Measurements from ENCODE around the gene PCNX2. TPM values are rescaled to one million over a fixed set of nuclear protein-coding genes. Genes with fewer than 3 reads are reported as not detected.

PCNX2 gene
- total and polyA plus RNA-seq, 11 donors, result 0.27 to 5.3 (median 1.9) TPM

GRCh38 chr1:232973652-232974611 is 321.6 kb downstream of the PCNX2 start:
- no peak for TF ChIP-seq POLR2A (IDR thresholded peaks at IDR 0.05)
- TF ChIP-seq, protein P1, sequence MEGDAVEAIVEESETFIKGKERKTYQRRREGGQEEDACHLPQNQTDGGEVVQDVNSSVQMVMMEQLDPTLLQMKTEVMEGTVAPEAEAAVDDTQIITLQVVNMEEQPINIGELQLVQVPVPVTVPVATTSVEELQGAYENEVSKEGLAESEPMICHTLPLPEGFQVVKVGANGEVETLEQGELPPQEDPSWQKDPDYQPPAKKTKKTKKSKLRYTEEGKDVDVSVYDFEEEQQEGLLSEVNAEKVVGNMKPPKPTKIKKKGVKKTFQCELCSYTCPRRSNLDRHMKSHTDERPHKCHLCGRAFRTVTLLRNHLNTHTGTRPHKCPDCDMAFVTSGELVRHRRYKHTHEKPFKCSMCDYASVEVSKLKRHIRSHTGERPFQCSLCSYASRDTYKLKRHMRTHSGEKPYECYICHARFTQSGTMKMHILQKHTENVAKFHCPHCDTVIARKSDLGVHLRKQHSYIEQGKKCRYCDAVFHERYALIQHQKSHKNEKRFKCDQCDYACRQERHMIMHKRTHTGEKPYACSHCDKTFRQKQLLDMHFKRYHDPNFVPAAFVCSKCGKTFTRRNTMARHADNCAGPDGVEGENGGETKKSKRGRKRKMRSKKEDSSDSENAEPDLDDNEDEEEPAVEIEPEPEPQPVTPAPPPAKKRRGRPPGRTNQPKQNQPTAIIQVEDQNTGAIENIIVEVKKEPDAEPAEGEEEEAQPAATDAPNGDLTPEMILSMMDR (IDR thresholded peaks at IDR 0.05), result no peak
- no peaks in the 10 kb centered on the region for H3K27me3 ChIP-seq
- peaks cover 0 to 25% (median 8%) of the 10 kb centered on the region in 12 donors for H3K4me1 ChIP-seq
- 59 to 78% (median 71%) methylated on average over 2 of the region's 2 CpGs for WGBS, 4 donors
- intact Hi-C loops (cut with DNase I), result no loop called here
- DNase-seq (no peak), ATAC-seq (no peak)
- no peak overlapping the region for H3K27ac ChIP-seq
- H3K9me3 ChIP-seq, result peaks cover 0 to 15% (median 8%) of the 10 kb centered on the region in 12 donors
- no peak overlapping the region for H3K4me3 ChIP-seq
- H3K36me3 ChIP-seq, result peaks cover 0 to 76% (median 44%) of the 10 kb centered on the region in 9 donors

DNA sequence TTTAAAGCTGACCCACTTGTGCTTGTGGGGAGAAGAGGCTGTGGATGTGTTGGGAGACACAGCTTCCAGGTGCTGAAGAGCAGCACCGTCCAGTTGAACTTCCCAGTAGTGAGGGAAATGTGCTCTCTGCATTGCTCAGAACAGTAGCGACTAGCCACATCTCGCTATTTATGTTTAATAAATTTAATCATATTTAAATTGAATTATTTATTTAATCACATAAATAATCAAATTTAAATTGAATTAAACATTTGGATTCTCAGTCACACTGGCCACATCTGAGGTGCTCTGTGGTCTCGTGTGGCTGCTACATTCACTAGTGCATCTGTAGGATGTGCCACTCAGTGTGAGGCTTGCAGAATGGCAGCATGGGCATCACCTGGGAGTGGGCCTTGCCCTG is 325.0 kb downstream of the PCNX2 start:
- intact Hi-C loops (cut with DNase I), result no loop called here
- peaks cover 0 to 40% (median 13%) of the 10 kb centered on the region in 12 donors for H3K4me1 ChIP-seq
- TF ChIP-seq, protein P1 (IDR thresholded peaks at IDR 0.05), result no peak
- no peak for TF ChIP-seq POLR2A (IDR thresholded peaks at IDR 0.05)
- H3K4me3 ChIP-seq, result no peak overlapping the region
- no peak for DNase-seq
- 72 to 93% (median 86%) methylated on average over 4 of the region's 4 CpGs for whole genome bisulfite sequencing, 4 donors
- peaks cover 0 to 69% (median 47%) of the 10 kb centered on the region in 9 donors for H3K36me3 ChIP-seq
- no peak overlapping the region for H3K27ac ChIP-seq
- H3K27me3 ChIP-seq, result no peaks in the 10 kb centered on the region
- H3K9me3 ChIP-seq, result peaks cover 0 to 15% (median 8%) of the 10 kb centered on the region in 12 donors
- no peak for ATAC-seq

- H3K9me3 ChIP-seq, result peaks cover 0 to 15% (median 8%) of the 10 kb centered on the region in 12 donors
- TF ChIP-seq, protein P1 (IDR thresholded peaks at IDR 0.05), result no peak
- TF ChIP-seq POLR2A (IDR thresholded peaks at IDR 0.05), result no peak
- H3K4me3 ChIP-seq, result no peak overlapping the region
- DNase-seq, result peak in 1 of 5 donors; percentile 21
- H3K36me3 ChIP-seq, result peaks cover 0 to 63% (median 47%) of the 10 kb centered on the region in 9 donors
- 47 to 67% (median 62%) methylated on average over 5 of the region's 5 CpGs for WGBS, 4 donors
- peak in 2 of 4 donors; percentile 25 to 38 for ATAC-seq
- peaks cover 0 to 41% (median 16%) of the 10 kb centered on the region in 12 donors for H3K4me1 ChIP-seq
- H3K27ac ChIP-seq, result peak overlapping the region in 1 of 12 donors; percentile 2
- intact Hi-C loops (cut with DNase I), result loop anchor here in 4 of 10 donors (5.0 to 10.0 kb wide), 3 partner anchors 165 to 335 kb away; partner anchors contain the start of genes SIPA1L2 (in 2 of the 4) and MAP10 (in 1 of the 4)
- H3K27me3 ChIP-seq, result no peaks in the 10 kb centered on the region
Observed at GRCh38 chr1:232969799-232970198, 325.7 kb downstream of the PCNX2 start.

GRCh38 chr1:232968965-232969364 is 326.6 kb downstream of the PCNX2 start:
- TF ChIP-seq, protein P1 (IDR thresholded peaks at IDR 0.05), result no peak
- TF ChIP-seq POLR2A (IDR thresholded peaks at IDR 0.05), result no peak
- DNase-seq (peak in 3 of 5 donors; percentile 51 to 79 (median 65)), ATAC-seq (peak in 3 of 4 donors; percentile 83 to 89 (median 87))
- H3K27me3 ChIP-seq, result no peaks in the 10 kb centered on the region
- intact Hi-C loops (cut with DNase I), result loop anchor here in 4 of 10 donors (5.0 to 10.0 kb wide), 3 partner anchors 164 to 334 kb away; partner anchors contain the start of genes SIPA1L2 (in 2 of the 4) and MAP10 (in 1 of the 4)
- H3K9me3 ChIP-seq, result peaks cover 0 to 11% (median 4%) of the 10 kb centered on the region in 12 donors
- 18 to 35% (median 21%) methylated on average over 3 of the region's 3 CpGs for WGBS, 4 donors
- peaks cover 0 to 59% (median 47%) of the 10 kb centered on the region in 9 donors for H3K36me3 ChIP-seq
- no peak overlapping the region for H3K4me3 ChIP-seq
- peak overlapping the region in 1 of 12 donors; percentile 2 for H3K27ac ChIP-seq
- H3K4me1 ChIP-seq, result peaks cover 0 to 49% (median 20%) of the 10 kb centered on the region in 12 donors

Measured in heart left ventricle (tissue), 16 donors.